Measurements from ENCODE around the gene GPR45. TPM values are rescaled to one million over a fixed set of nuclear protein-coding genes. Genes with fewer than 3 reads are reported as not detected.

GPR45 gene
- total and polyA plus RNA-seq, 2 of the 13 experiments (the other 11 are each of a cell fraction or from before 2014, with no cell fraction given), result not detected

GRCh38 chr2:105239924-105240323, 1.6 kb upstream of the GPR45 start:
- Histone ChIP-seq H3K36me3 (replicated peaks in 1 of 2; ENCODE audit: control insufficient read depth in 1 of 2, insufficient read depth in 2 of 2, low read length in 2 of 2) (no peaks in the 10 kb centered on the region), H2AFZ (ENCODE audit: low read length) (no peak overlapping the region), H3K27ac (ENCODE audit: extremely low read length, insufficient read depth, low read length) (no peak overlapping the region), H3K4me2 (ENCODE audit: low read depth, low read length) (no peak overlapping the region), H3K4me1 (ENCODE audit: insufficient read depth, low read length) (no peaks in the 10 kb centered on the region), H3K79me2 (ENCODE audit: insufficient read depth, low read length) (no peaks in the 10 kb centered on the region), H3K9ac (ENCODE audit: insufficient read depth, low read depth, low read length) (no peak overlapping the region), H3K4me3 (replicated peaks in 1 of 3; ENCODE audit: insufficient read depth in 1 of 3, low read depth in 2 of 3, low read length in 3 of 3) (no peak overlapping the region), H4K20me1 (ENCODE audit: insufficient read depth, low read length) (no peaks in the 10 kb centered on the region), H3K9me3 (ENCODE audit: low read length) (no peaks in the 10 kb centered on the region), H3K27me3 (ENCODE audit: control insufficient read depth in 1 of 2, insufficient read depth in 2 of 2, low read length in 2 of 2) (peaks cover 0 to 9% of the 10 kb centered on the region in 2 experiments; a peak in 3 of 5 replicates)
- no peak for FAIRE-seq
- intact Hi-C loops (cut with micrococcal nuclease; ENCODE audit: unreplicated experiment), result no loop called here
- no peak for DNase-seq (ENCODE audit: low spot score)
- 26% methylated on average over 2 of the region's 2 CpGs for WGBS (ENCODE audit: low lambda C conversion rate)
- BruUV-seq (replicated peaks), result no TSS peak
- no peak for ATAC-seq
- in situ Hi-C loops (cut with HindIII; ENCODE audit: extremely low pct_ligation_motif_present, low pct_unique_long_range_greater_than_20kb), result loop anchor here (5.0 kb wide), 1 partner anchor 128 kb away; no protein-coding TSS in a partner anchor
- CTCF ChIA-PET (ENCODE audit: low intra/inter-chr PET ratio, low total read pairs), result no interaction called here
- POLR2A ChIA-PET, result no interaction called here
- TF ChIP-seq POGZ (CRISPR knock-in tag; IDR thresholded peaks at IDR 0.05), result no peak
- TF ChIP-seq ATF4 (CRISPR knock-in tag; IDR thresholded peaks at IDR 0.05), result no peak
- TF ChIP-seq EED (CRISPR knock-in tag; IDR thresholded peaks at IDR 0.05), result no peak
- no peak for TF ChIP-seq ZNF251 (CRISPR knock-in tag; IDR thresholded peaks at IDR 0.05)
- no peak for TF ChIP-seq DBP (CRISPR knock-in tag; IDR thresholded peaks at IDR 0.05; ENCODE audit: not compliant biosample characterization)
- TF ChIP-seq HIC2 (CRISPR knock-in tag; IDR thresholded peaks at IDR 0.05; ENCODE audit: low read depth), result no peak
- TF ChIP-seq ZNF549 (CRISPR knock-in tag; IDR thresholded peaks at IDR 0.05), result no peak
- no peak for TF ChIP-seq CAMTA2 (CRISPR knock-in tag; IDR thresholded peaks at IDR 0.05; ENCODE audit: borderline replicate concordance)
- TF ChIP-seq NR2C2 (CRISPR knock-in tag; IDR thresholded peaks at IDR 0.05; ENCODE audit: borderline replicate concordance), result no peak
- no peak for TF ChIP-seq FOXA1 (IDR thresholded peaks at IDR 0.05)
- TF ChIP-seq FOXA1 (CRISPR knock-in tag; IDR thresholded peaks at IDR 0.05), result no peak
- TF ChIP-seq XBP1 (CRISPR knock-in tag; IDR thresholded peaks at IDR 0.05), result no peak
- no peak for TF ChIP-seq NBN (conservative IDR thresholded peaks at IDR 0.05)
- TF ChIP-seq ZBTB7B (CRISPR knock-in tag; IDR thresholded peaks at IDR 0.05), result no peak
- no peak for TF ChIP-seq ZNF740 (CRISPR knock-in tag; IDR thresholded peaks at IDR 0.05)
- TF ChIP-seq U2AF1 (optimal IDR thresholded peaks at IDR 0.05; ENCODE audit: low read depth, low read length), result no peak
- TF ChIP-seq ZNF660 (CRISPR knock-in tag; IDR thresholded peaks at IDR 0.05; ENCODE audit: borderline replicate concordance, low read depth), result no peak
- TF ChIP-seq ZNF616 (CRISPR knock-in tag; IDR thresholded peaks at IDR 0.05; ENCODE audit: low read depth), result no peak
- TF ChIP-seq EP300 (IDR thresholded peaks at IDR 0.05; ENCODE audit: low read depth in 2 of 2, low read length in 2 of 2), result no peak
- no peak for TF ChIP-seq EP300 (CRISPR knock-in tag; IDR thresholded peaks at IDR 0.05; ENCODE audit: borderline replicate concordance)
